Gastroesophageal sphincter (tissue), 3 donors: ENCODE measurements around the gene NEDD4.

Experiments used
- EP300 ChIP-seq: sonication (generic); formaldehyde crosslinking; IDR thresholded peaks from one replicate; pipeline ENCODE4 v1.6.1; 2017; ENCODE audit warnings: antibody characterized with exemption, mild to moderate bottlenecking
- POLR2A ChIP-seq, 2 donors: fragments of 450-650 bp; IDR thresholded peaks; one replicate each; pipeline ENCODE4 v1.6.1; 2017; ENCODE audit warnings: antibody characterized with exemption in 2 of 2, mild to moderate bottlenecking in 2 of 2, moderate library complexity in 1 of 2
- POLR2AphosphoS5 ChIP-seq: sonication (generic); formaldehyde crosslinking; IDR thresholded peaks from one replicate; pipeline ENCODE4 v1.6.1; 2017; ENCODE audit warnings: antibody characterized with exemption
- TF ChIP-seq, protein P1 (sequence below), 4 experiments: fragments of 200-600 bp in 2 of 4; fragments of 450-650 bp in 2 of 4; sonication (generic) in 1 of 4; IDR thresholded peaks; one replicate each; pipeline ENCODE4 v1.5.1; 2017 to 2019; ENCODE audit warnings: antibody characterized with exemption in 4 of 4, mild to moderate bottlenecking in 2 of 4, moderate library complexity in 2 of 4

DNA sequence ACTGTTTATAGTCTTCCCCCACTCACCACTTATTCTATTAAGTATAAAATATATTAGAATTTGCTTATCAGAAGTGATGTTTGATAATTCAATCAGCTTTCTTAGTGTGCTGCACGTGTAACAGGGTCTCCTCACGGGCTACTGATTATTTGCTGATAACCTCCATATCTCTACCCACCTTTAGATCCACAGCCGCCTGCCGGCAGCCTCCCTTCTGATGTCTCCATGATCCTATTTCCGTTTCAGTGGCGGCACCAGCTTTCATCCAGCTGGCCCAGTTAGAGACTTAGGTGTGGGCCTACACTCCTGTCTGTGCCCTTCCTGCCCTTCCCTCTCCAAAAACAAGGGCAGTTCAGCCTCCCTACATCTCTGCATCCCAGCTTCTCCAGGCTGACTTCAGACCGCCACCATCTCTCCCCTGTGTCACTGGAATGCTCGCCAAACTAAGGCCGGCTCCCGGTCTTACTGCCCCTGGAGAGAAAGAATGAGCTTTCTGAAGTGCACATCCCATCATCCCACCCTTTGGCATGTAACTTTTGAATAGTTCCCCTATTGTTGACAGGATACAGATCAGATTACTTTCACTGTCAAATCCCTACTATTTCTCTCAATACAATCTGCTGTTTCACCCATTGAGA, 173.9 kb downstream of the NEDD4 start:
- TF ChIP-seq, protein P1, sequence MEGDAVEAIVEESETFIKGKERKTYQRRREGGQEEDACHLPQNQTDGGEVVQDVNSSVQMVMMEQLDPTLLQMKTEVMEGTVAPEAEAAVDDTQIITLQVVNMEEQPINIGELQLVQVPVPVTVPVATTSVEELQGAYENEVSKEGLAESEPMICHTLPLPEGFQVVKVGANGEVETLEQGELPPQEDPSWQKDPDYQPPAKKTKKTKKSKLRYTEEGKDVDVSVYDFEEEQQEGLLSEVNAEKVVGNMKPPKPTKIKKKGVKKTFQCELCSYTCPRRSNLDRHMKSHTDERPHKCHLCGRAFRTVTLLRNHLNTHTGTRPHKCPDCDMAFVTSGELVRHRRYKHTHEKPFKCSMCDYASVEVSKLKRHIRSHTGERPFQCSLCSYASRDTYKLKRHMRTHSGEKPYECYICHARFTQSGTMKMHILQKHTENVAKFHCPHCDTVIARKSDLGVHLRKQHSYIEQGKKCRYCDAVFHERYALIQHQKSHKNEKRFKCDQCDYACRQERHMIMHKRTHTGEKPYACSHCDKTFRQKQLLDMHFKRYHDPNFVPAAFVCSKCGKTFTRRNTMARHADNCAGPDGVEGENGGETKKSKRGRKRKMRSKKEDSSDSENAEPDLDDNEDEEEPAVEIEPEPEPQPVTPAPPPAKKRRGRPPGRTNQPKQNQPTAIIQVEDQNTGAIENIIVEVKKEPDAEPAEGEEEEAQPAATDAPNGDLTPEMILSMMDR (IDR thresholded peaks at IDR 0.05), result no peak
- no peak for TF ChIP-seq POLR2A (IDR thresholded peaks at IDR 0.05)
- no peak for TF ChIP-seq POLR2AphosphoS5
- no peak for TF ChIP-seq EP300
